Hematopoietic multipotent progenitor cell treated with erythropoietin and hydrocortisone succinate and interleukin-3 and kit ligand, for 6 days (in vitro differentiated cells): ENCODE results near the gene DNAH8.

Source experiments
- DNase-seq: peaks from one replicate; pipeline ENCODE4 v3.0.0-alpha.2; 2015

DNAH8 gene

GRCh38 chr6:38750968-38751615 is 36.0 kb downstream of the DNAH8 start:
- DNase-seq = no peak

- DNase-seq = no peak
Observed at GRCh38 chr6:38753707-38754106, 38.6 kb downstream of the DNAH8 start.

- DNase-seq = no peak
Observed at GRCh38 chr6:38755207-38755606, 40.1 kb downstream of the DNAH8 start.

GRCh38 chr6:38755874-38756273 is 40.8 kb downstream of the DNAH8 start:
- no peak for DNase-seq

GRCh38 chr6:38760097-38760496 is 45.0 kb downstream of the DNAH8 start:
- DNase-seq = no peak

- no peak for DNase-seq
Observed at GRCh38 chr6:38762848-38763247, 47.7 kb downstream of the DNAH8 start.

GRCh38 chr6:38767560-38767959 is 52.4 kb downstream of the DNAH8 start:
- DNase-seq = no peak

- peak; percentile 38 for DNase-seq
Observed at GRCh38 chr6:38773338-38773737, 58.2 kb downstream of the DNAH8 start.

- peak; percentile 18 for DNase-seq
Observed at GRCh38 chr6:38774929-38775707, 60.0 kb downstream of the DNAH8 start.

- no peak for DNase-seq
Observed at GRCh38 chr6:38775870-38776269, 60.8 kb downstream of the DNAH8 start.

- DNase-seq = no peak
Observed at GRCh38 chr6:38776515-38776914, 61.4 kb downstream of the DNAH8 start.

GRCh38 chr6:38779310-38780062 is 64.4 kb downstream of the DNAH8 start:
- no peak for DNase-seq

GRCh38 chr6:38782616-38783015 is 67.5 kb downstream of the DNAH8 start:
- DNase-seq = peak; percentile 54

- DNase-seq = no peak
Observed at GRCh38 chr6:38783443-38784228, 68.5 kb downstream of the DNAH8 start.

- DNase-seq = no peak
Observed at GRCh38 chr6:38784506-38785235, 69.6 kb downstream of the DNAH8 start.

GRCh38 chr6:38786486-38786885 is 71.4 kb downstream of the DNAH8 start:
- no peak for DNase-seq

- DNase-seq = peak; percentile 46
Observed at GRCh38 chr6:38789256-38789655, 74.1 kb downstream of the DNAH8 start.

GRCh38 chr6:38792356-38792755 is 77.2 kb downstream of the DNAH8 start:
- DNase-seq = no peak

GRCh38 chr6:38794682-38795081 is 79.6 kb downstream of the DNAH8 start:
- no peak for DNase-seq

GRCh38 chr6:38796006-38796405 is 80.9 kb downstream of the DNAH8 start:
- peak; percentile 9 for DNase-seq

- peak; percentile 66 for DNase-seq
Observed at GRCh38 chr6:38796437-38796836, 81.3 kb downstream of the DNAH8 start.

- no peak for DNase-seq
Observed at GRCh38 chr6:38796850-38797249, 81.7 kb downstream of the DNAH8 start.
